ENCODE measurements around the gene CCIN.

GRCh38 chr9:36146651-36147050 lies 22.5 kb upstream of the CCIN start:
- TF ChIP-seq ZBTB9 (CRISPR knock-in tag; IDR thresholded peaks at IDR 0.05) (no peak), POLR2A (conservative IDR thresholded peaks at IDR 0.05) (no peak), SIRT6 (IDR thresholded peaks at IDR 0.05; ENCODE audit: low read depth, low read length) (no peak), GABPA (tag; conservative IDR thresholded peaks at IDR 0.05; ENCODE audit: low read depth) (no peak), C11orf30 (IDR thresholded peaks at IDR 0.05; ENCODE audit: low read depth) (no peak), NR2F6 (CRISPR knock-in tag; IDR thresholded peaks at IDR 0.05) (no peak), ARHGAP35 (IDR thresholded peaks at IDR 0.05; ENCODE audit: partially characterized antibody) (no peak), CREM (IDR thresholded peaks at IDR 0.05; ENCODE audit: low read depth) (no peak), ZNF407 (IDR thresholded peaks at IDR 0.05; ENCODE audit: low read depth) (no peak), PBX2 (CRISPR knock-in tag; IDR thresholded peaks at IDR 0.05; ENCODE audit: low read depth) (no peak), PBX2 (tag; conservative IDR thresholded peaks at IDR 0.05; ENCODE audit: low read depth) (no peak)
- TF ChIP-seq, protein P1, sequence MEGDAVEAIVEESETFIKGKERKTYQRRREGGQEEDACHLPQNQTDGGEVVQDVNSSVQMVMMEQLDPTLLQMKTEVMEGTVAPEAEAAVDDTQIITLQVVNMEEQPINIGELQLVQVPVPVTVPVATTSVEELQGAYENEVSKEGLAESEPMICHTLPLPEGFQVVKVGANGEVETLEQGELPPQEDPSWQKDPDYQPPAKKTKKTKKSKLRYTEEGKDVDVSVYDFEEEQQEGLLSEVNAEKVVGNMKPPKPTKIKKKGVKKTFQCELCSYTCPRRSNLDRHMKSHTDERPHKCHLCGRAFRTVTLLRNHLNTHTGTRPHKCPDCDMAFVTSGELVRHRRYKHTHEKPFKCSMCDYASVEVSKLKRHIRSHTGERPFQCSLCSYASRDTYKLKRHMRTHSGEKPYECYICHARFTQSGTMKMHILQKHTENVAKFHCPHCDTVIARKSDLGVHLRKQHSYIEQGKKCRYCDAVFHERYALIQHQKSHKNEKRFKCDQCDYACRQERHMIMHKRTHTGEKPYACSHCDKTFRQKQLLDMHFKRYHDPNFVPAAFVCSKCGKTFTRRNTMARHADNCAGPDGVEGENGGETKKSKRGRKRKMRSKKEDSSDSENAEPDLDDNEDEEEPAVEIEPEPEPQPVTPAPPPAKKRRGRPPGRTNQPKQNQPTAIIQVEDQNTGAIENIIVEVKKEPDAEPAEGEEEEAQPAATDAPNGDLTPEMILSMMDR (IDR thresholded peaks at IDR 0.05 in 2 of 3, conservative IDR thresholded peaks at IDR 0.05 in 1 of 3; ENCODE audit: insufficient read depth in 2 of 3, low read depth in 1 of 3, low read length in 3 of 3) = no peak

Measured in K562 (cell line).